ENCODE measurements around the gene CASP3.
"Not testable (repeated sequence)": the region's sequence is repeated elsewhere in the genome, so short reads cannot be mapped to it uniquely, and the experiment has no call there.

The CASP3 gene

GRCh38 chr4:184620212-184620867 lies 28.9 kb downstream of the CASP3 start:
- FAIRE-seq = no peak
- DNase-seq (ENCODE audit: insufficient read length, low spot score) = no peak
- TF ChIP-seq POLR2AphosphoS5 (IDR thresholded peaks at IDR 0.05; ENCODE audit: low read depth, low read length) (no peak), PAX5 (IDR thresholded peaks at IDR 0.05; ENCODE audit: insufficient read depth, low read length, severe bottlenecking) (no peak), POU2F2 (IDR thresholded peaks at IDR 0.05; ENCODE audit: low read depth, low read length) (no peak), POLR2A (IDR thresholded peaks at IDR 0.05; ENCODE audit: low read depth, low read length) (no peak), SPI1 (IDR thresholded peaks at IDR 0.05; ENCODE audit: low read depth, low read length) (no peak), TAF1 (IDR thresholded peaks at IDR 0.05; ENCODE audit: low read depth, low read length) (no peak)

- no peak for DNase-seq (ENCODE audit: insufficient read length, low spot score)
- peak; percentile 66 for FAIRE-seq
- TF ChIP-seq SPI1 (IDR thresholded peaks at IDR 0.05; ENCODE audit: low read depth, low read length) = no peak
- TF ChIP-seq POU2F2 (IDR thresholded peaks at IDR 0.05; ENCODE audit: low read depth, low read length) = peak; percentile 88
Observed at GRCh38 chr4:184617600-184618196, 31.5 kb downstream of the CASP3 start.

DNA sequence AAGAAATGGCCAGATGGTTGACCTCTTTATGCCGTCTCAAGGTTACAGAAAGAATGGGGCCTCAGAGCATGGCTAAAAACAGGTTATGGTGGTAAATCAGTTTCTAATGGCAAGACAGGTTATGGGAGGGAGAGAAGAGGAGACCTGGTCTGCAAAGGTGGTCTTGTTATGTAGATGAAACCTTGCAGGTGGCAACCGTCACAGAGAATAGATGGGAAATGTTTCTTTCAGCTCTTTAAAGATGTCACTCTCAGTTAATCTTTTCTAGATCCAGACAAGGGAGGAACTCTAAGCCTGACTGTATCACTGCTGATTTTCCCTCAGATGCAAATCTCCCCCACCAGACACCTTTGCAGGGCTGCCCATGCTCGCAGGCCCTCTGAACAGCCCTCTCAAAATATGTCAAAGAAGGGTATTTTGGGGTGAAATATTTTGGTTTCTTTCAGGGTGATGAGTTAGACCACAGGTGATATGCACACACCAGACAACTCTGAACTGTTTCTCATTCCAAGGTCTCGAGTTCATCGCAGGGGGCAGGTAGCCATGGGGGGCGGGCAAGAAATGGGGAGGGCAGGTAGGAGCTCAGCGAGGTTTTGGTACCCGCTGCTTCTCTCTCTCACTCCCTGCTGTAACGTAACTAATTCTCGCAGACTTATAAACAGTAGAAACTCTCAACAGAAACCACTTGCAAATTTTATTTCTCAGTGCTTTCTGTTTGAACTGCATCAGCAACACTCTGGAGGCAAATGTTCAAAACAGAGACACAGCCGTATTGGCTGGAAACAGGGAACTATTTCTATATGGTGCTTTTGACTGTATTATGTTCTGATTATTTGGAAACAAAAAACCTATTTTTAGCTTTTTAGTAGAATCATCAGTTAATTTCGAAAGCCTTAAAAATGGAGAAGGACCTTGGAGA lies 32.4 kb downstream of the CASP3 start:
- peak; percentile 18 for DNase-seq (ENCODE audit: insufficient read length, low spot score)
- no peak for TF ChIP-seq TAF1 (IDR thresholded peaks at IDR 0.05; ENCODE audit: low read depth, low read length)
- 0 out of 2 replicates have a peak, but pooled peaks have one; percentile 29 for TF ChIP-seq POU2F2 (IDR thresholded peaks at IDR 0.05; ENCODE audit: low read depth, low read length)
- peak; percentile 15; the same call in 1 of the 2 replicates for TF ChIP-seq SPI1 (IDR thresholded peaks at IDR 0.05; ENCODE audit: low read depth, low read length)
- TF ChIP-seq POLR2AphosphoS5 (IDR thresholded peaks at IDR 0.05; ENCODE audit: low read depth, low read length) = no peak
- TF ChIP-seq PAX5 (IDR thresholded peaks at IDR 0.05; ENCODE audit: insufficient read depth, low read length, severe bottlenecking) = no peak
- TF ChIP-seq POLR2A (IDR thresholded peaks at IDR 0.05; ENCODE audit: low read depth, low read length) = no peak
- peak; percentile 83 for FAIRE-seq

DNA sequence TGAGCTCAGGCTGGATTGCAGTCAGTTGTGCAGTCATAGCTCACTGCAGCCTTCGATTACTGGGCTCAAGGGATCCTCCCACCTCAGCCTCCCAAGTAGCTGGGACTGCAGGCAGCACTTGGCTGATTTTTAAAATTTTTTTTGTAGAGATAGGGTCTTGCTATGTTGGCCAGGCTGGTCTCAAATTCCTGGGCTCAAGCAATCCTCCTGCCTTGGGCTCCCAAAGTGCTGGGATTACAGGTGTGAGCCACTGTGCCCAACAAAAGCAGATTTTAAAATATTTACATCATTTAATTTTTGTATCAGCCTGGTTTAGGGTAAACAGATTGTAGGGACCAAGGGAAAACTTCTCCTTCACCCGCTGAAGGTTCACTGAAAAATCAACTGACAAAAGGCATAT lies 33.1 kb downstream of the CASP3 start:
- FAIRE-seq; DNase-seq (ENCODE audit: insufficient read length, low spot score): not testable (repeated sequence)

GRCh38 chr4:184614509-184614908 lies 34.7 kb downstream of the CASP3 start:
- FAIRE-seq = no peak
- no peak for DNase-seq (ENCODE audit: insufficient read length, low spot score)
- no peak for TF ChIP-seq POU2F2 (IDR thresholded peaks at IDR 0.05; ENCODE audit: low read depth, low read length)
- TF ChIP-seq TAF1 (IDR thresholded peaks at IDR 0.05; ENCODE audit: low read depth, low read length) = no peak
- no peak for TF ChIP-seq POLR2AphosphoS5 (IDR thresholded peaks at IDR 0.05; ENCODE audit: low read depth, low read length)
- no peak for TF ChIP-seq POLR2A (IDR thresholded peaks at IDR 0.05; ENCODE audit: low read depth, low read length)
- TF ChIP-seq SPI1 (IDR thresholded peaks at IDR 0.05; ENCODE audit: low read depth, low read length) = no peak
- no peak for TF ChIP-seq PAX5 (IDR thresholded peaks at IDR 0.05; ENCODE audit: insufficient read depth, low read length, severe bottlenecking)

DNA sequence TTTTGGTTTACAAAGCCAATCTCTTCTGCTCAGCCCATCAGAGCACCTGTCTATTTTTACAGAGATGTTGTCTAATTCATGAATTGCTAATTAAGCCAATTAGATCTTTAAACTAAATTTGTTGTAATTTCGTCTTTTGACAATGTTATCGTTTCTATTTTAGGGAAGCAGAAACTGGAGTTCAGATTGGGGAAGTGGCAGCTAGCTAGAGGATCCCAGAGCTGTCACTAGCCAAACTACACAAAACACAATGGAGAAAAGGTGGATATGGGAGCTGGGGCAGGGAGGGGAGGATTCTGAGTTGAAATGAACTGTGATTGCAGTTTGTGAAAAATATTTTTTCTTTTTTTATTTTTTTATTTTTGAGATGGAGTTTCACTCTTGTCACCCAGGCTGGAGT lies 35.8 kb downstream of the CASP3 start:
- no peak for FAIRE-seq
- DNase-seq (ENCODE audit: insufficient read length, low spot score) = no peak

DNA sequence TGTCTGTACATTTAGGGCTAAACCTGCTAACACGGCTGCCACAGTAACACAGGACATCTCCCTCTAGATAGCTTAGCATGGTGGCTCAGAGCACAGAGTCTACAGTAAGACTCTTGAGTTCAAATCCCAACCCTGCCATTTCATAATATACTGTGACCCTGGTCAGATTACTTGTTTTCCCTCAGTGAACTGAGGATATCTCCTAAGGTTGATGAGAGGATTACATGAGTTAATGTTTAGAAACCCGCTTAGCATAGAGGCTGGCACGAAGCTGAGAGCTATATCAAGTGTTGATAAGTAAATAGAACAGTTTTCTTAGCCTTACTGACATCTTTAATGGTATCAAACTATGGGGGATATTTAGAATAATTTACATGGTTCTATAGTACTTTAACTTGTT lies 37.2 kb downstream of the CASP3 start:
- TF ChIP-seq POU2F2 (IDR thresholded peaks at IDR 0.05; ENCODE audit: low read depth, low read length) (no peak), POLR2A (IDR thresholded peaks at IDR 0.05; ENCODE audit: low read depth, low read length) (no peak), TAF1 (IDR thresholded peaks at IDR 0.05; ENCODE audit: low read depth, low read length) (no peak), SPI1 (IDR thresholded peaks at IDR 0.05; ENCODE audit: low read depth, low read length) (no peak), POLR2AphosphoS5 (IDR thresholded peaks at IDR 0.05; ENCODE audit: low read depth, low read length) (no peak), PAX5 (IDR thresholded peaks at IDR 0.05; ENCODE audit: insufficient read depth, low read length, severe bottlenecking) (no peak)
- no peak for FAIRE-seq

More for the DNA sequence above, 35.8 kb downstream of the CASP3 start:
- TF ChIP-seq PAX5 (IDR thresholded peaks at IDR 0.05; ENCODE audit: insufficient read depth, low read length, severe bottlenecking) = no peak
- TF ChIP-seq POLR2A (IDR thresholded peaks at IDR 0.05; ENCODE audit: low read depth, low read length) = no peak
- no peak for TF ChIP-seq POLR2AphosphoS5 (IDR thresholded peaks at IDR 0.05; ENCODE audit: low read depth, low read length)
- no peak for TF ChIP-seq POU2F2 (IDR thresholded peaks at IDR 0.05; ENCODE audit: low read depth, low read length)
- no peak for TF ChIP-seq TAF1 (IDR thresholded peaks at IDR 0.05; ENCODE audit: low read depth, low read length)
- no peak for TF ChIP-seq SPI1 (IDR thresholded peaks at IDR 0.05; ENCODE audit: low read depth, low read length)

DNA sequence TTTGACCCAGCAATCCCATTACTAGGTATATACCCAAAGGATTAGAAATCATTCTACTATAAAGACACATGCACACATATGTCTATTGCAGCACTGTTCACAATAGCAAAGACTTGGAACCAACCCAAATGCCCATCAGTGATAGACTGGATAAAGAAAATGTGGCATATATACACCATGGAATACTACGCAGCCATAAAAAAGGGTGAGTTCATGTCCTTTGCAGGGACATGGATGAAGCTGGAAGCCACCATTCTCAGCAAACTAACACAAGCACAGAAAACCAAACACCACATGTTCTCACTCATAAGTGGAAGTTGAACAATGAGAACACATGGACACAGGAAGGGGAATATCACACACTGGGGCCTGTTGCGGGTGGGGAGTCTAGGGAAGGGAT lies 41.8 kb downstream of the CASP3 start:
- FAIRE-seq; DNase-seq (ENCODE audit: insufficient read length, low spot score): not testable (repeated sequence)

More for the DNA sequence above, 37.2 kb downstream of the CASP3 start:
- no peak for DNase-seq (ENCODE audit: insufficient read length, low spot score)

- DNase-seq (ENCODE audit: insufficient read length, low spot score); FAIRE-seq: not testable (repeated sequence)
Observed at GRCh38 chr4:184602857-184603256, 46.4 kb downstream of the CASP3 start.

- FAIRE-seq; DNase-seq (ENCODE audit: insufficient read length, low spot score): not testable (repeated sequence)
Observed at GRCh38 chr4:184600982-184601381, 48.3 kb downstream of the CASP3 start.

Measured in GM12891 (cell line).